Stimulated activated CD8-positive, alpha-beta memory T cell treated with anti-CD3 and anti-CD28 coated beads, Interleukin-7, amount 100 ng/mL, for 4 hours (primary cell): ENCODE results near the gene CYP46A1.

Experiments used
- DNase-seq, 2 donors: peaks; one replicate each; pipeline ENCODE4 v3.0.0-alpha.2; 2020; ENCODE audit warnings: low read depth in 2 of 2

Gene CYP46A1

GRCh38 chr14:99728231-99728920, 44.3 kb downstream of the CYP46A1 start:
- no peak for DNase-seq

GRCh38 chr14:99728981-99729451, 44.9 kb downstream of the CYP46A1 start:
- DNase-seq, result no peak

GRCh38 chr14:99729991-99730875, 46.1 kb downstream of the CYP46A1 start:
- peak; percentile 8 to 33 for DNase-seq

GRCh38 chr14:99730876-99731546, 46.9 kb downstream of the CYP46A1 start:
- no peak for DNase-seq

GRCh38 chr14:99731547-99732435, 47.7 kb downstream of the CYP46A1 start:
- DNase-seq, result no peak

GRCh38 chr14:99732436-99733210, 48.5 kb downstream of the CYP46A1 start:
- no peak for DNase-seq

- DNase-seq, result no peak
These were observed 49.1 kb downstream of the CYP46A1 start for GRCh38 chr14:99733211-99733539.

- DNase-seq, result no peak
These were observed 49.7 kb downstream of the CYP46A1 start for GRCh38 chr14:99733540-99734405.

GRCh38 chr14:99734406-99735051, 50.4 kb downstream of the CYP46A1 start:
- DNase-seq, result no peak

- DNase-seq, result no peak
These were observed 51.4 kb downstream of the CYP46A1 start for GRCh38 chr14:99735189-99736135.

GRCh38 chr14:99736603-99737371, 52.7 kb downstream of the CYP46A1 start:
- DNase-seq, result no peak

GRCh38 chr14:99737451-99737951, 53.4 kb downstream of the CYP46A1 start:
- no peak for DNase-seq

GRCh38 chr14:99737956-99738667, 54.0 kb downstream of the CYP46A1 start:
- no peak for DNase-seq

GRCh38 chr14:99740411-99740810, 56.3 kb downstream of the CYP46A1 start:
- no peak for DNase-seq

GRCh38 chr14:99741227-99741976, 57.3 kb downstream of the CYP46A1 start:
- DNase-seq, result no peak

GRCh38 chr14:99742074-99742473, 58.0 kb downstream of the CYP46A1 start:
- no peak for DNase-seq
